HEK293 (cell line): ENCODE data around the gene SLC40A1.

Source experiments
- CTCF ChIA-PET: fragments of 350-600 bp; formaldehyde crosslinking; extraction: SDS; loops from one replicate; lab custom pipeline; 2021; ENCODE audit warnings: antibody characterized with exemption; lab: Yijun Ruan, JAX
- POLR2A ChIA-PET: fragments of 300-600 bp; formaldehyde crosslinking; extraction: SDS; loops from one replicate; lab custom pipeline; 2020; ENCODE audit warnings: antibody characterized with exemption, inconsistent platforms; lab: Yijun Ruan, JAX
- H3K27ac ChIP-seq: fragments of 200-500 bp; sonication (Bioruptor generic); 2 replicates; pipeline ENCODE4 v1.5.1; 2014; ENCODE audit warnings: low read depth, low read length, control low read depth, inconsistent platforms; ENCODE audit errors: extremely low read depth
- H3K36me3 ChIP-seq, 2 experiments: fragments of 200-500 bp in 1 of 2; sonication (Bioruptor generic) in 1 of 2; 1 replicate in 1 of 2; 2 replicates in 1 of 2; pipeline ENCODE4 v1.5.1; 2014 to 2017; ENCODE audit warnings: inconsistent platforms in 2 of 2, low read length in 2 of 2; ENCODE audit not compliant: control insufficient read depth in 2 of 2, insufficient read depth in 1 of 2
- H3K4me1 ChIP-seq: fragments of 200-500 bp; sonication (Bioruptor generic); 2 replicates; pipeline ENCODE4 v1.5.1; 2014; ENCODE audit warnings: mild to moderate bottlenecking, low read length, inconsistent platforms; ENCODE audit not compliant: control insufficient read depth, insufficient read depth
- H3K4me3 ChIP-seq: 2 replicates; pipeline ENCODE4 v1.5.1; 2011; ENCODE audit warnings: low read depth, mild to moderate bottlenecking, control low read depth, low read length, moderate library complexity
- H3K9me3 ChIP-seq: fragments of 200-500 bp; sonication (Bioruptor generic); 2 replicates; pipeline ENCODE4 v1.5.1; 2014; ENCODE audit warnings: low read depth, low read length, inconsistent platforms; ENCODE audit not compliant: control insufficient read depth, insufficient read depth
- AEBP2 ChIP-seq: fragments of 450-650 bp; formaldehyde crosslinking; IDR thresholded peaks from 2 replicates; pipeline ENCODE4 v1.5.1; 2016; ENCODE audit warnings: missing biosample characterization, missing genetic modification characterization, borderline replicate concordance
- ELK4 ChIP-seq: IDR thresholded peaks from 2 replicates; pipeline ENCODE4 v1.6.1; 2011; ENCODE audit warnings: mild to moderate bottlenecking, low read depth, low read length, borderline replicate concordance
- HOXC10 ChIP-seq: sonication (generic); formaldehyde crosslinking; IDR thresholded peaks from 2 replicates; pipeline ENCODE4 v1.8.1; 2023; ENCODE audit warnings: mild to moderate bottlenecking, missing genetic modification reagents
- PATZ1 ChIP-seq: fragments of 450-650 bp; formaldehyde crosslinking; IDR thresholded peaks from 2 replicates; pipeline ENCODE4 v1.5.1; 2016; ENCODE audit warnings: missing biosample characterization, missing genetic modification characterization
- PBX3 ChIP-seq: sonication (generic); formaldehyde crosslinking; IDR thresholded peaks from 2 replicates; pipeline ENCODE4 v1.8.1; 2022; ENCODE audit warnings: mild to moderate bottlenecking, moderate library complexity, missing genetic modification reagents
- PRDM10 ChIP-seq: fragments of 450-650 bp; formaldehyde crosslinking; IDR thresholded peaks from 2 replicates; pipeline ENCODE4 v1.5.1; 2016; ENCODE audit warnings: missing biosample characterization, missing genetic modification characterization
- PRDM2 ChIP-seq: fragments of 450-650 bp; formaldehyde crosslinking; IDR thresholded peaks from 2 replicates; pipeline ENCODE4 v1.5.1; 2016; ENCODE audit warnings: missing biosample characterization, missing genetic modification characterization, borderline replicate concordance
- TSHZ1 ChIP-seq: fragments of 450-650 bp; formaldehyde crosslinking; IDR thresholded peaks from 2 replicates; pipeline ENCODE4 v1.5.1; 2016; ENCODE audit warnings: missing biosample characterization, missing genetic modification characterization, borderline replicate concordance
- ZBTB7A ChIP-seq: fragments of 450-650 bp; formaldehyde crosslinking; IDR thresholded peaks from 2 replicates; pipeline ENCODE4 v1.5.1; 2016; ENCODE audit warnings: low read depth, missing biosample characterization, missing genetic modification characterization
- ZFP37 ChIP-seq: fragments of 450-650 bp; formaldehyde crosslinking; IDR thresholded peaks from 2 replicates; pipeline ENCODE4 v1.5.1; 2016; ENCODE audit warnings: missing biosample characterization, missing genetic modification characterization
- ZNF473 ChIP-seq: fragments of 450-650 bp; formaldehyde crosslinking; IDR thresholded peaks from 2 replicates; pipeline ENCODE4 v1.5.1; 2017; ENCODE audit warnings: missing biosample characterization, missing genetic modification characterization
- ZNF830 ChIP-seq: fragments of 450-650 bp; IDR thresholded peaks from 2 replicates; pipeline ENCODE4 v1.5.0; 2018; ENCODE audit warnings: missing biosample characterization, missing genetic modification characterization, low read depth, mild to moderate bottlenecking, moderate library complexity

The SLC40A1 gene

GRCh38 chr2:189577121-189577520 is 3.5 kb downstream of the SLC40A1 start:
- POLR2A ChIA-PET, result no interaction called here
- H3K27ac ChIP-seq, result no peak overlapping the region
- no peak overlapping the region for H3K4me3 ChIP-seq
- no peaks in the 10 kb centered on the region for H3K4me1 ChIP-seq
- no peaks in the 10 kb centered on the region for H3K9me3 ChIP-seq
- CTCF ChIA-PET, result interaction anchor here (0.8 kb wide), 1 partner anchor 84 kb away, joined by 3 read pairs; no protein-coding TSS in a partner anchor
- peaks cover 0 to 45% of the 10 kb centered on the region in 2 experiments; a peak in 2 of 3 replicates for H3K36me3 ChIP-seq
- TF ChIP-seq ZBTB7A (tag by site-specific recombination) (no peak), PATZ1 (tag by site-specific recombination) (no peak)
- TF ChIP-seq, all 188 proteins: peak for 0

GRCh38 chr2:189576396-189576795 is 4.2 kb downstream of the SLC40A1 start:
- Histone ChIP-seq H3K4me3 (no peak overlapping the region), H3K4me1 (no peaks in the 10 kb centered on the region), H3K27ac (no peak overlapping the region), H3K9me3 (no peaks in the 10 kb centered on the region), H3K36me3 (peaks cover 0 to 52% of the 10 kb centered on the region in 2 experiments; a peak in 2 of 3 replicates)
- CTCF ChIA-PET, result no interaction called here
- POLR2A ChIA-PET, result no interaction called here
- no peak for TF ChIP-seq ELK4
- TF ChIP-seq PBX3 (CRISPR knock-in tag), result no peak
- TF ChIP-seq AEBP2 (tag by site-specific recombination), result no peak
- TF ChIP-seq PRDM2, result no peak
- TF ChIP-seq HOXC10 (CRISPR knock-in tag), result no peak
- TF ChIP-seq ZNF473 (tag by site-specific recombination), result no peak
- TF ChIP-seq TSHZ1, result no peak
- no peak for TF ChIP-seq ZNF830 (tag by site-specific recombination)
- no peak for TF ChIP-seq ZFP37 (tag by site-specific recombination)
- no peak for TF ChIP-seq PRDM10 (tag by site-specific recombination)
